Astrocyte (in vitro differentiated cells and primary cell): Measurements from ENCODE around the gene MAIP1.

ENCODE experiments used
- EZH2 ChIP-seq: IDR thresholded peaks from 2 replicates; pipeline ENCODE4 v1.6.1; 2012; ENCODE audit warnings: mild to moderate bottlenecking, low read length, inconsistent platforms; ENCODE audit not compliant: insufficient read depth
- TF ChIP-seq, protein P1 (sequence below): IDR thresholded peaks from 2 replicates; pipeline ENCODE4 v1.5.1; 2011; ENCODE audit warnings: low read depth, mild to moderate bottlenecking, inconsistent platforms, low read length, moderate library complexity; ENCODE audit not compliant: insufficient read depth

DNA sequence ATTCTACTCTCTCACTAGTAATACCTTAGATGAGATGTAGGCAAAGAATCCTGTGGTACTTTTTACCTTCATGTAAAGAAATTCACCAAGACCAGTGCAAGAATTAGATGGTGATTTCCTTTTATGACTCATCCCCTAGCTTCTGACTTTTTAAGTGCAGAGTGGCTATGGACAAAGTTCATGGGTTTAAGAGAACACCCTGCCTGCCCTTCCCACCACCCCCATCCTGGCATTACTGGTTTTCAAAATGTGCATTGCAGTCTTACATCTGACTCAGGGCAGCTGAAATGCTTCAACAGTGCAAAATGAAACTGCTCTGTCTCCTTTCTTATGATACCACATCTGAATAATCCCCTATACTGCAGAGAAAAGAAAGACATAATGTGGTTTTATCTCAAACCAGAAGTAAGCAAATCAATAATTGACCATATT lies 22.6 kb downstream of the MAIP1 start:
- TF ChIP-seq EZH2: no peak
- TF ChIP-seq, protein P1, sequence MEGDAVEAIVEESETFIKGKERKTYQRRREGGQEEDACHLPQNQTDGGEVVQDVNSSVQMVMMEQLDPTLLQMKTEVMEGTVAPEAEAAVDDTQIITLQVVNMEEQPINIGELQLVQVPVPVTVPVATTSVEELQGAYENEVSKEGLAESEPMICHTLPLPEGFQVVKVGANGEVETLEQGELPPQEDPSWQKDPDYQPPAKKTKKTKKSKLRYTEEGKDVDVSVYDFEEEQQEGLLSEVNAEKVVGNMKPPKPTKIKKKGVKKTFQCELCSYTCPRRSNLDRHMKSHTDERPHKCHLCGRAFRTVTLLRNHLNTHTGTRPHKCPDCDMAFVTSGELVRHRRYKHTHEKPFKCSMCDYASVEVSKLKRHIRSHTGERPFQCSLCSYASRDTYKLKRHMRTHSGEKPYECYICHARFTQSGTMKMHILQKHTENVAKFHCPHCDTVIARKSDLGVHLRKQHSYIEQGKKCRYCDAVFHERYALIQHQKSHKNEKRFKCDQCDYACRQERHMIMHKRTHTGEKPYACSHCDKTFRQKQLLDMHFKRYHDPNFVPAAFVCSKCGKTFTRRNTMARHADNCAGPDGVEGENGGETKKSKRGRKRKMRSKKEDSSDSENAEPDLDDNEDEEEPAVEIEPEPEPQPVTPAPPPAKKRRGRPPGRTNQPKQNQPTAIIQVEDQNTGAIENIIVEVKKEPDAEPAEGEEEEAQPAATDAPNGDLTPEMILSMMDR: no peak
